GM18870 (cell line): ENCODE data around the gene MRPL27.

ENCODE experiments used
- ATAC-seq: cut with Tn5 transposase; IDR thresholded peaks from one replicate; pipeline ENCODE4 v1.9.1; 2021; ENCODE audit warnings: moderate library complexity; ENCODE audit not compliant: unreplicated experiment

The MRPL27 gene

DNA sequence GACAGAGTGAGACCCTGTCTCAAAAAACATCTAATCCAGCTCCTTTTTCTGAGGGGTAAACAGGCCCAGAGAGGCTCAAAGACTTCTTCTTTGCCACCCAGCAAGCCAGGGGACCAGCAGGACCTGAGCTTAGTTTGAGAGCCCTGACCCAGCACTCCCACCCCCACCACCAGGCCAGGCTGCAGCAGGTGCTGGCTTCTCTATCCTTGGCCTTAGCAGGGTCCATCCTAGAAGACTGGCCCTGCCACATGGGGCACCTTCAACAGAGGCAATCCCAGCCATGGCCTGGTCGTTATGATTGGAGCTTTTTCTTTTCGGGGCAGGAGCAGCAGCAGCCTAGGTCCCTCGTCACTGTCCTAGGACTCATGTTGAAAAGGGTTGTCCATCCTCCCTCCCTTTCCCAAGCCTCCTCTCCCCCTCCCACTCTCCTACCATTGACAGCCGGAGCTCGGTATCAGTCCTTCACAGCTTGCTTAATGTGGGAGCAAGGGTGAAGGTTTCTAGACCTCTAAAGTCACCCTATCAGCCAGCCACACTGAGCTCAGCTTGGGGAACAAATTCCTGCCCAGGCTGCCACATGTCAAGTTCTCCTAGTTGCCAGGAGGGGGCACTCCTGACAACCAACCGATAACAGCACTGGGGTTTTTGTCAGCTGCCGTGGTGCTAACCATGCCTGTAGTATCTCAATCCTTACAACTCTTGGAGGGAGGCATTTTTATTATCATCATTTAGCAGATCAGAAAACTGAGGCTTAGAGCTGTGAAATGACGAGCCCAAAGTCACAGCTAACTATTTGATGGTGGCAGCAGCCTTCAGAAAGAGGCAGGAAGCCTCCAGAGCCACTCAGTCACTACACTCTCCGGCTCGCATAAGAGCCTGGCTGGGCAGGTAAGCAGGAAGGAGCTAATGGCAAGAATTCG, 11.2 kb downstream of the MRPL27 start:
- no peak for ATAC-seq

DNA sequence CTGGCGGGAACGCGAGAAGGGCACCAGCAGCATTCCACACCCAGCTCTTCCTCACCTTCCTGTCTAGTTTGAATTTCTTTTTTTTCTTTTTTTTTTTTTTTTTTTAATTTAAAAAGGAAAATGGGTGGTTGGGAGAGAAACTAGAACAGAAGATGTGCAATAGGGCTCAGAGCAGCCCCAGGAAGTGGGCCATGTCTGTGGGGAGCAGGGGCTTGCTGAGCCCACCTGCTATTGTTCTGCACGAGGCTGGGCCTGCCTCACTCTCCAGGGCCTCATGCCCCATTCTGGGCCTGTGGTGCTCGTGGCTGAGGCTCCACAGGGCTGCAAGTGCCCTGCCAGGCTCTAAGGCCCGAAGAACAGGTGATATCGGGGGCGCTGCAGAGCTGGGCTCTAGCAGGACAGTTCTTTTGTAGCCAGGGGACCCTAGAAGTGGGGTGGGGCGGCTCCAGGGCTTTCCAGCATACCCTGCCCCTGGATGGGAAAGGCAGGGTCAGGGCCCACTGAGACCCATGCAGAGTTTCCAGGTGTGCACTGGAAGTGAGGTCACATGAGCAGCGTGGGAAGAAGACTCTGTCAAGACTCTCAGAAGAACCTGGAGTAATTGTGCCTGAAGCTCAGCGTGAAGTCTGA, 12.4 kb downstream of the MRPL27 start:
- no peak for ATAC-seq

DNA sequence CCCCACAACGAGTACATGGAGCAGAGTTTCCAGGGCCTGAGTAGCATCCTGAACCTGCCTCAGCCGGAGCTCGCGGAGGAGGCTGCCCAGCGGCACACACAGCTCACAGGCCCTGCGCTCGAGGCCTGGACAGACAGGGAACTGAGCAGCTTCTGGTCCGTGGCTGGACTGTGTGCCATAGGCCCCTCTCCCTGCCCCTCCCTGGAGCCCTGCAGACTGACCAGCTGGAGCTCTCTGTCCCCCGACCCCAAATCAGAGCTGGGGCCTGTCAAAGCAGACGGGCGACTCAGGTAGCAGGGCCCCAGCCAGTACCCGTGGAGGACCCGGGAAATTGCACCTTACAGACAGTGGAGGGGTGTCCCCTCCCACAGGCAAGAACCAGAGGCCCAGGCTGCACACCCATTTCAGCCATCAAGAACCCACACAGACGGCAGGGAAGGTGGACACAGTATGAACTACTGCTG, 13.0 kb downstream of the MRPL27 start:
- ATAC-seq, result no peak

DNA sequence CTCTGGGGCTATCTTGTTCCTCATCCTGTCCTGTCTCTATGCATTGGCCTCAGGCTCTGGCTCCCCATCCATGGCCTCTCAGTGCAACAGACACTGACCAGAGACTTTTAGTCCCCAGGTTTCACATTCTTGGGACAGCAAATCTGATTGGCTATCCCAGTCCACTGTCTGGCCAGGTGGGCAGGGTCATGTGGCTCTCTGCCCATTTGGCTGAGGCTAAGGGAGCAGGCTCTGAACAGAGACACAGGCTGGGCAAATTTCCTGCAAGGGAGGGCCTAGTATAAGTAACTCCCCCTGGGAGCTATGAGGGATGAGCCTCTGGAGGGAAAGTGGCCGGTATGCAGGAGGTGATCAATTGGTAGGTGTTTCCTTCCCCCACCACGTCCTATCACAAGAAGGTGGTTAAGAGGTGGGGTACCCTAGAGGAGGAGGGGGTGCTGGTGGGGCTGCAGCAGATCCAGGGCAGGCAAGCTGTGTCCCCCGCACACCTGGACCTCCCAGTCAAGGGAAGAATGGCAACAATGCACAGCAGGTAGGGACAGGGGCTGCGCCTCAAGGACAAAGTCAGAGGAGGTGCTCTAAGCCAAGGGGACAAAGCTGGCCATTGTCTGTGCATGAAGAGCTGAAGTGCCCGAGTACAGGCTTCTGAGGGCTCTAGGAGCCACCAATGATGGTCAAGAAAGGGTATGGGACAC, 13.8 kb downstream of the MRPL27 start:
- no peak for ATAC-seq

DNA sequence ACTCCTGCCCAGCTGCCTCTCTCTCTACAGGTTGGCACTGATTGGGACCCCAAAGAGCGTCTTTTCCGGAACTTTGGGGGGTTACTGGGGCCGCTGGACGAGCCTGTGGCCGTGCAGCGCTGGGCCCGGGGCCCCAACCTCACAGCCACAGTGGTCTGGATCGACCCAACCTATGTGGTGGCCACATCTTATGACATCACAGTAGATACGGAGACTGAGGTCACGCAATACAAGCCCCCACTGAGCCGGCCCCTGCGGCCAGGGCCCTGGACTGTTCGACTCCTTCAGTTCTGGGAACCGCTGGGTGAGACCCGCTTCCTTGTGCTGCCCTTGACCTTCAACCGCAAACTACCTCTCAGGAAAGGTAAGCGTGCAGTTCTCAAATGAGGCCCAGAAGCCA, 14.8 kb downstream of the MRPL27 start:
- no peak for ATAC-seq

DNA sequence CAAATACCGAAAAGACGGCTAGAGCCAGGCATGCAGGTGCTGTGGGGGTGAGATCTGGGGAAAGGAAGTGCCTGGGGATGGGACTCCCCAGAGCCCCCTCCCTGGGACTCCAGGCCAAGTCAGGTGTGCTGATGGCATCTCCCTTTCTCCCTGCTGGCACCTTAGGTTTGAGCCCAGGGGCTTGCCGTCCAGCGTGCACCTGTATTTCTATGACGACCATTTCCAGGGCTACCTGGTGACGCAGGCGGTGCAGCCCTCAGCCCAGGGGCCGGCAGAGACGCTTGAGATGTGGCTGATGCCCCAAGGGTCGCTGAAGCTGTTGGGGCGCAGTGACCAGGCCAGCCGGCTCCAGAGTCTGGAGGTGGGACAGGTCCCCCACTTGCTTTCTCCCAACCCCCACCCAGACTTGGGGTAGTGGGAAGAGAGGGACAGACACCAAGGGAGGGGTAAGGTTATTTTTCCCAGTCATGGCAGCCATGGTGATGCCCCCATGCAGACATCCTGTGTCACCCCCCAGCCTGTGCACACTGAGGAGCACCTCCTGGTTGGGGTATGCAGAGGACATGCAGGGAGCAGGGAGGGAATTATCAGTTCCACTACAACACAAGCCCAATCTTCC, 16.0 kb downstream of the MRPL27 start:
- ATAC-seq, result no peak

DNA sequence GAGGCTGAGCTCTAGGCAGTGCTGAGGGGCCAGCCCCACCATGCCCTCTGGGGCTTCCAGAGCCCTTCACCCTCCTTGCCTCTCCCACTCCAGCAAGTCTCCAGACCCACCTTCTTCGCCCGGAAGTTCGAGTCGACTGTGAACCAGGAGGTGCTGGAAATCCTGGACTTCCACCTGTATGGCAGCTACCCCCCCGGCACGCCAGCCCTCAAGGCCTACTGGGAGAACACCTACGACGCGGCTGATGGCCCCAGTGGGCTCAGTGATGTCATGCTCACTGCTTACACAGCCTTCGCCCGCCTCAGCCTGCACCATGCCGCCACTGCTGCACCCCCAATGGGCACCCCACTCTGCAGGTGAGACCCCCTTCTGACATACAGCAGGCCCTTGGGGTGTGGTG, 16.6 kb downstream of the MRPL27 start:
- ATAC-seq, result no peak

DNA sequence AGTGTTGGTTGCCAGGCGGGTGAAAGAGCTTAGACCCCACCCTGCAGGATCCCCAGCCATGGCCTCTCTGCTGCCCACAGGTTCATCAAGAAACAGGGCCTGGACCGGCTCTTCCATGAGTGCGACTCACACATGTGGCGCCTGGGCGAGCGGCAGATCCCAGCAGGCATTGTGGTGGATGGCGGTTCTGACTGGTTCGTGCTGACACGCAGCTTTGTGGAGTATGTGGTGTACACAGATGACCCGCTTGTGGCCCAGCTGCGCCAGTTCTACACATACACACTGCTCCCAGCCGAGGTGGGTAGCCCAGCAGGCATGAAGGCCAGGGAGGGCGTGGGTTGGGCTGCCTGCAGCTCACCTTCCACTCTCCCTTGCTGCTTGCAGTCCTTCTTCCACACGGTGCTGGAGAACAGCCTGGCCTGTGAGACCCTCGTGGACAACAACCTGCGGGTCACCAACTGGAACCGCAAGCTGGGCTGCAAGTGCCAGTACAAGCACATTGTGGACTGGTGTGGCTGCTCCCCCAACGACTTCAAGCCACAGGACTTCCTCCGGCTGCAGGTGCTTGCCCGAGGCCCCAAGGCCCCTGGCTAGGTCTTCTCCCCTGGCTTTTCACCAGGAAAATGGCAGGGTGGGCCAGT, 17.2 kb downstream of the MRPL27 start:
- no peak for ATAC-seq

DNA sequence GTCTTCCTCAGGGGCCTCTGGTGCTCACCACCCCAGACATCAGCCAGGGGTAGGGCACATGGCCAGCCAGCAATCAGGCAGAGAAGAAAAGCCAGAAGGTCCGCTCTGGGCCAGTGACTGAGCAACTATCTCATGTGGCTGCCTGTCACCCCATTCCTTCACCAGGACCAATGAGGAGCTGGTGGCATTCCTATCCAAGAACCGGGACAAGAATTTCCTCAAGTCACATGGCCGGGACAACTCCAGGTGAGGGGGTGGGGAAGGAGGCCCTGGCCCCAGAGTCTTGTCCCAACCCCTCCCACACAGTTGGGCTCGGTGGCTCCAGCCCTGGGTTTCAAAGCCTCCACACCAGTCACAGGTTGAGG, 17.7 kb downstream of the MRPL27 start:
- ATAC-seq, result no peak

DNA sequence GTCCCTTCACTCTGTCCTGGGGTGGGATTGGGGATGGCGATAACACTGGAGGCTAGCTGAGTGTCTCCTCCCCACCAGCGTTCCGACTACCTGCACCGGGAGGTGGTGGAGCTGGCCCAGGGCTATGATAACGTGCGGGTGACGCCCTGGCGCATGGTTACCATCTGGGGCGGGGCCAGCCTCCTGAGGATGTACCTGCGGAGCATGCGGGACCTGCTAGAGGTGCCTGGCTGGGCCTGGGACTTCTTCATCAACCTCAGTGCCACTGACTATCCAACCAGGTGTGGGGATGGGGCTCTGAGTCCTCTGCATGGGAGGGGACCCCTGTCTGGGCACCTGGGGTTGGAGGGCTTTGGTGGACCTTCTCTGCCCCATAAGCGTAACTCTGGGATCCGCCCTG, 18.2 kb downstream of the MRPL27 start:
- ATAC-seq, result no peak

DNA sequence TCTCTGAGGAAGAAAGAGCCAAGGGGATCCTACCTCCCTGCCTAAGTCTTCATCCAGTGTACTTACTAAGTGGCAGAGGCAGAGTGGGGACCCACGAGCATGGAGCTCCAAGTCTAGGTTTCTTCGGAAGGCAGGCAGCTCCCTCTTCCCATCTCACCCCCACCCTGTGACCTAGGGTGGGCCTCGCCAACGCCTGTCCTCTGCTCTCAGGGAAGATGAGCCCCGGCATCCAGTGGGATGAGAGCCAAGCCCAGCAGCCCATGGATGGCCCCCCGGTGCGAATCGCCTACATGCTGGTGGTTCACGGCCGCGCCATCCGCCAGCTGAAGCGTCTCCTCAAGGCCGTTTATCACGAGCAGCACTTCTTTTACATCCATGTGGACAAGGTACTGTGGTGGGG, 18.8 kb downstream of the MRPL27 start:
- no peak for ATAC-seq

DNA sequence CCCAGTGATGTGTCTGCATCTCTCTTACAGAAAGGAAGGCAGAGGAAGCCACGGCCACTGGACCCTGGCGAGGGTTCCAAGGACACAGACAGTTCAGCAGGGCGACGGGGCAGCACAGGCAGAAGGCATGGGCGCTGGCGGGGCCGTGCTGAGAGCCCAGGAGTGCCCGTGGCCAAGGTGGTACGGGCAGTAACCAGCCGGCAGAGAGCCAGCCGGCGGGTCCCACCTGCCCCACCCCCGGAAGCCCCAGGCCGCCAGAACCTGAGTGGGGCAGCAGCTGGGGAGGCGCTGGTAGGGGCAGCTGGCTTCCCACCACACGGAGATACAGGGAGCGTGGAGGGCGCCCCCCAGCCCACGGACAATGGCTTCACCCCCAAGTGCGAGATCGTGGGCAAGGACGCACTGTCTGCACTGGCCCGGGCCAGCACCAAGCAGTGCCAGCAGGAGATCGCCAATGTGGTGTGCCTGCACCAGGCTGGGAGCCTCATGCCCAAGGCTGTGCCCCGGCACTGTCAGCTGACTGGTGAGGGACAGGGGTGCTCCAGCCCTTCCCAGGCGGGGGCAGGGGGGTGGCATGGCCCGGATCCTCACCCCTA, 19.3 kb downstream of the MRPL27 start:
- no peak for ATAC-seq

DNA sequence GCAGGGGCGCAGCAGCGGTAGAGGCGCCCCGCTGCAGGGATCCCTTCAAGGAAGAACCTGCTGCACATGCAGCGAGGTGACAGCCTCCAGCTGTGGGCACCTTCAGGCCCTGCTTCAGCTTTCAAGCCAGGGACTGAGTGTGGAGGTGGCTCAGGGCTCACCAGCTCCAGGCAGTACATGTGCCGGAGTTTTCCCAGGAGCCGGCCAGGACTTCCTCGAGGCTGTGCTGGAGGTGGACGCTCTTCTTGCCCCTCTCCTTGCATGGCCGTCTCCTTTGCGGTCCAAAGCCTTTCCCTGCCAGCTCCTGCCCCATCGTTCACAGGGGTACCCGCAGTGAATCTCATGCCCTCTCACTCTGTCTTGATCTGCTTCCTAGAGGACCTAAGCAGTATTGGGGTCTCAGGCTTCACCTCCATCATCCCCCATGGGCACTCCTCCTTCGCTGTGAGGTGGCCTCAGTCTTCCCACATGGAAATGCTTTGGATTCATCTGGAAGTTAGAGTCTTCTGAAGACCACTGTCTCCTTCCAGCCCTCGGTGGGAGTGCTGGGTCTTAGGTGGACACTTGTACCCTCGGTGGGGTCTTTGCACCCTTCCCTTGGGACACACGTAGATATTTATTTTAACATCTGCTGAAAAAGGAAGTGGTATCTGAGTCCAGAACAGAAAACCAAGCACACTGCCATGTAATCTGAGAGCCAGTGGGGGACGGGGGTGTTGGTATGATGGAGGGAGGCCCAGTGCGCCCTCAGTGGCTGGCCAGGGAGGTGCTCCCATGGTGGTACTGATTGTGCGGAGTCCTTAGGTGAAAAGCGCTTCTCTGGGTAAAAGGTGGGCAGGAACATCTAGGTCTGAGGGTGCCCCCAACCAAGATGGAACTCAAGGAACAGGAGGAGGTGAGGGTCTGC, 20.0 kb downstream of the MRPL27 start:
- ATAC-seq, result no peak

DNA sequence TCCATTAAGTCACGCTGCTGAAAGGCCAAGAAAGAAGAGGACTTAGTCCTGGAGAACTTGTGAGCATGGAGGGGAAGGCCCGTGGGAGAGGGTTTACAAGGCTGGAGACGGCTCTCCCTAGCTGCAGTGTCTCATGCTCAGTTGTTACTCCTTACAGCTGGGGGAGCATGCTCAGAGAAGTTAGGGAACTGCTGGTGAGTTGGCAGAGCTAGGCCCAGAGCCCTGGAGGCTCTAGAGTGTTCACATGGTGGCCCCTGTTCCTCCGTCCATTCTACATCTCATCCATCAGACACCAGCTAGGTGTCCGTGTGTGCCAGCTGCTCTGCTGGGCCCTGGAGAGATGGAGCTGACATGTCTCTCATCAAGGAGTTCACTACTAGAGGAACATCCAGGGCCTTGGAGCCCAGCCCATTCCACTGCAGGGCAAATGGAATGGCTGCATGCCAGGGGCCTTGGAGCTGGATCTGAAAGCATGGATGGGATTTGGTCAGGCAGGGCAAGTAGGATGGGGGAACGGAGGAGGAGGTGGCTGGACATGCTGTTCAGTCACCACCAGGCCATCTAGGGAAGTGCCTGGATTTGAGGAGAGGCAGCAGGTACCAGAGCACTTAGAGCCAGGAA, 20.8 kb downstream of the MRPL27 start:
- ATAC-seq, result no peak

DNA sequence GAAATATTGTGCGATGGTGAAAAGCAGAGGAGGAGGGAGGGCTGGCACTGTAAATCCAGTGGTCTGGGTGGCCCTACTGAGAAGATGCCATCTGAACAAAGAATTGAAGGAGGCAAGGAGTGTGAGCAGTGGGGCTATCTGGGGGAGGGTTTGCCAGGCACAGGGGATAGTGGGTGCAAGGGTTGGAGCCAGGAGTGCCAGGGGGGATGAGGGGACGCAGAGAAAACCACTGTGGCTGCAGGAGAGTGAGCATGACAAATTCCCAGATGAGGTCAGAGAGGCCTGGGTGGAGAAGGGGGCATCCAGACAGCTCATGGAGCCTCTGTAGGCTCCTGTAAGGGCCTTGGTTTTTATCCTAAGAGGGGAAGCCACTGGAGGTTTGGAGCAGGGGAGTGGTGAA, 22.3 kb downstream of the MRPL27 start:
- no peak for ATAC-seq

DNA sequence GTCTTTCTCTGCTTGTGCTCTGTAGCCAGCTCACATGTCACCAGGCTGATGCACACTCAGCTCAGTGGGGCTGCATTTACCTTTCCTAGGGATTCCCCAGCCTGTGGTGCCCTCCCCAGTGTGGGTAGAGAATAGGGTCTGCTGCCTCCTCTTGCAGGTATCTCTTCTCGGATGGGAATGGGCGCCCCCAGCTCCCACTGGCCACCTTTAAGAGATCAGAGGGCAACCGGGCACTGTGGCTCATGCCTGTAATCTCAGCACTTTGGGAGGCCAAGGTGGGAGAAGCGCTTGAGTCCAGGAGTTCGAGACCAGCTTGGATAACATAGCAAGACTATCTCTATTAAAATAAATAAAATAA, 23.8 kb downstream of the MRPL27 start:
- no peak for ATAC-seq

DNA sequence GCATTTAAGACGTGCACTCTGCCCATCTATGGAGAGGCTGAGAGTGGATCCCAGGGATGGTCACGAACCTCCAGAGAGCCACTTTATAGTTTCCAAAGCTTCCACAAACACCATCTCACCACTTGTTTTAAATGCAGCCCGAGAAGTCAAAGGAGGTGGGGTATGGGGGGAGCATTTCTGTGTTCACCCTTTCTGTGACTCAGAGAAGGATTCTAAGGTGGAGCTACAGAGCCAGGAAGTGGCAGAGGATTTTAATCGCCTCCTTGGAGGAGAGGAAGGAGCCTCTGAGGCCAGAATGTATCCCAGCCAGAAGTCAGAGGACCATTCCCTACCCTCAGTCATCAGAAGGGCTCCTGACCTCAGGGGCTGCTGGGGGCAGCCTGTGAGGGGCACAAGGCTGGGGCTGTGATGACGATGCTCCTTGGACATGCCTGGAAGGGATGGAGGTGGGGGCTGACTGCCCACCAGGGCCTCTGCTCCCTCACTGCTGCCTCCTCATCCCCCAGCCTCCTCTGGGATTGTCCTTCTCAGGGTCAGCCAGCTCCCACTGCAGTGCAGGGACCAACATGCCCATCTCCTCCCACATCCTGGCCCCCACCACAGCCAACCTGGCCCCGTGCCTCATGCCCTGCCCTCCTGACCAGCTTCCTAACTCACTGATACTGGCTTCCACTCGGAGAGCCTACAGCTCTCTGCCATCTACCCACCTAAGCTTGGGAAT, 24.3 kb downstream of the MRPL27 start:
- no peak for ATAC-seq

DNA sequence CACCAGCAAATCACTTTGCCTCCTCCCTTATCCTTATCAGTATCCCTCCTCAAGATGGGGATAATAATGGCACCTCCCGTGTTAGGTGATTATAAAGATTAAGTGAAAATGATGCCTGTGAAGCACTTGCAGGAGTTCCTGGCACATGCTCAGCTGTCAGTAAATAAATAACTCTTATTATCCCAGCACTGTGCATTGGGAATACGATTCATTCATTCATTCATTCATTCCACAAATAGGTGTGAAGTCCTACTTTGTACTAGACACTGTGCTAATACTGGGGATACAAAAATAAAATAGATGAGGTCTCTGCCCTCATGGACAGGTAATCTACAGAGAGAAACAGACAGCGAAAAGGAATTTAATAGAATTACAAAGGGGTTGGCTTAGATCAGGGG, 25.1 kb downstream of the MRPL27 start:
- no peak for ATAC-seq
